ENCODE measurements around the gene ACE2. TPM values are rescaled to one million over a fixed set of nuclear protein-coding genes. Genes with fewer than 3 reads are reported as not detected.

Gene ACE2
- total RNA-seq, 1 experiment from 2014 or later, result not detected

DNA sequence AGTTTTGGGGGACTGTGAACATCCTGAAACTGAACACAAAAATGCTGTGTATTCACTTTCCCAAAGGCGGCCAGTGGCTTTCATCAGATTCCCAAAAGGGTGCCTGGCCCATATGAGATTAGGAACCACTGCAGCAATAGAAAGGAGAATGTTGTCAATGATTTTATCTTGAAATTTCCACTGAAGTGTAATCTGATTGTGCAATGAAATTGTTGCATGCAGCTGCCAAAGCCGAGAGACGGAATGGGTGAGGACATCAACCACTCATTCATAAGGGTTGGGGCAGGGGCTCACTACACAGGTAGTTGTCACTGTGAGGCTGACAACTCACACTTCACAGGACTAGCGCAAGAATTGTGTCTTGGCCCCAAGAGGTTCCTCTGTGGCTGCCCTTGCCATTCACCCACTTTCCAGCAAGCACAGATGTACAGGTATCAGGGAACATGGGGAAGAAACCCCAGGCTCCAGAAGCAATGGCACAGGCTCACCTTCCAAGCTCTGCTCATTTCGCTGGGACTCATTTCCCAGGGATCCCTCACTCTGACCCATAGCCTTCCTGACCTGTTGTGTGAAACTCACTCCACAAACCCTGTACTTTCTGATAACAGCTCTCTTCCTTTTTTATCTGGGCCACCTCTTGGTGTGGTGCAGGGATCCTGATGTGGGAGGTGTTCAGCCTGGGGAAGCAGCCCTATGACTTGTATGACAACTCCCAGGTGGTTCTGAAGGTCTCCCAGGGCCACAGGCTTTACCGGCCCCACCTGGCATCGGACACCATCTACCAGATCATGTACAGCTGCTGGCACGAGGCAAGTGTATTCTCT is 51.4 kb downstream of the ACE2 start:
- no peak for ATAC-seq
- Mint-ChIP-seq H3K27ac (no peak overlapping the region), H3K4me3 (no peak overlapping the region), H3K36me3 (no peaks in the 10 kb centered on the region), H3K9me3 (no peaks in the 10 kb centered on the region), H3K4me1 (peaks cover 4% of the 10 kb centered on the region), H3K27me3 (ENCODE audit: low read depth) (no peaks in the 10 kb centered on the region)
- ChIA-PET POLR2A (no interaction called here), CTCF (no interaction called here)
- TF ChIP-seq, protein P1, sequence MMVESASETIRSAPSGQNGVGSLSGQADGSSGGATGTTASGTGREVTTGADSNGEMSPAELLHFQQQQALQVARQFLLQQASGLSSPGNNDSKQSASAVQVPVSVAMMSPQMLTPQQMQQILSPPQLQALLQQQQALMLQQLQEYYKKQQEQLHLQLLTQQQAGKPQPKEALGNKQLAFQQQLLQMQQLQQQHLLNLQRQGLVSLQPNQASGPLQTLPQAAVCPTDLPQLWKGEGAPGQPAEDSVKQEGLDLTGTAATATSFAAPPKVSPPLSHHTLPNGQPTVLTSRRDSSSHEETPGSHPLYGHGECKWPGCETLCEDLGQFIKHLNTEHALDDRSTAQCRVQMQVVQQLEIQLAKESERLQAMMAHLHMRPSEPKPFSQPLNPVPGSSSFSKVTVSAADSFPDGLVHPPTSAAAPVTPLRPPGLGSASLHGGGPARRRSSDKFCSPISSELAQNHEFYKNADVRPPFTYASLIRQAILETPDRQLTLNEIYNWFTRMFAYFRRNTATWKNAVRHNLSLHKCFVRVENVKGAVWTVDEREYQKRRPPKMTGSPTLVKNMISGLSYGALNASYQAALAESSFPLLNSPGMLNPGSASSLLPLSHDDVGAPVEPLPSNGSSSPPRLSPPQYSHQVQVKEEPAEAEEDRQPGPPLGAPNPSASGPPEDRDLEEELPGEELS (CRISPR knock-in tag; IDR thresholded peaks at IDR 0.05), result no peak
- TF ChIP-seq ZNF671 (CRISPR knock-in tag; IDR thresholded peaks at IDR 0.05) (no peak), EMX1 (CRISPR knock-in tag; IDR thresholded peaks at IDR 0.05) (no peak), MYBL2 (CRISPR knock-in tag; IDR thresholded peaks at IDR 0.05) (no peak), NR3C1 (CRISPR knock-in tag; conservative IDR thresholded peaks at IDR 0.05; ENCODE audit: low read depth) (no peak), ZNF121 (CRISPR knock-in tag; IDR thresholded peaks at IDR 0.05) (no peak), TP53 (CRISPR knock-in tag; IDR thresholded peaks at IDR 0.05) (no peak), FOXK1 (CRISPR knock-in tag; IDR thresholded peaks at IDR 0.05) (no peak), FOXJ3 (CRISPR knock-in tag; IDR thresholded peaks at IDR 0.05; ENCODE audit: borderline replicate concordance) (no peak), SP1 (CRISPR knock-in tag; conservative IDR thresholded peaks at IDR 0.05) (no peak), NFE2L1 (CRISPR knock-in tag; IDR thresholded peaks at IDR 0.05) (no peak)
- TF ChIP-seq, protein P2, sequence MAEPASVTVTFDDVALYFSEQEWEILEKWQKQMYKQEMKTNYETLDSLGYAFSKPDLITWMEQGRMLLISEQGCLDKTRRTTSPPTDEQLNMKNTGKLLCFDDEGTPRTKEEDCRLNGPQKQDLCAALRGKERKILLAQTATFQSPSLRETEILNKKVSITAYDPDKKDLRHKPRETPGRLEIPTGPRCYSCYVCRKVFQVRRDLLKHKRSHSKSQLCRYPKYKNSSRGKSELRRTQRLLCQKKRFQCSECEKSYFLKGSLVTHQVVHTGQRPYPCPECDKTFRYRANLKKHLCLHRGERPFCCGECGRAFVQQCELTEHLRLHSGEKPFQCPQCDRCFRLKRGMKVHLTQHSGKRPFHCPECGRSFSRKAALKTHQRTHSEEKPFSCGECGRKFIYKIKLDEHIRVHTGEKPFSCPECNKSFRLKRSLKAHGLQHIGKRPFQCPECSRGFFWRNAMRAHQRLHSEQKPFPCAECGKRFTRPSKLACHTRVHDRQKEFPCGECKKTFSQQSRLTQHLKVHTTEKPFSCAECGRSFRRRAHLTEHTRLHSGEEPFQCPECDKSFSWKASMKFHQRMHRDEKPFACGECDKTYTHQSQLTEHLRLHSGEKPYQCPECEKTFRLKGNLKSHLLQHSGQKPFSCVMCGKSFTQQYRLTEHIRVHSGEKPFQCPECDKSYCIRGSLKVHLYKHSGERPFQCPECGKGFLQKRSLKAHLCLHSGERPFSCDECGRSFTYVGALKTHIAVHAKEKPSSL (CRISPR knock-in tag; conservative IDR thresholded peaks at IDR 0.05), result no peak
- TF ChIP-seq, protein P3, sequence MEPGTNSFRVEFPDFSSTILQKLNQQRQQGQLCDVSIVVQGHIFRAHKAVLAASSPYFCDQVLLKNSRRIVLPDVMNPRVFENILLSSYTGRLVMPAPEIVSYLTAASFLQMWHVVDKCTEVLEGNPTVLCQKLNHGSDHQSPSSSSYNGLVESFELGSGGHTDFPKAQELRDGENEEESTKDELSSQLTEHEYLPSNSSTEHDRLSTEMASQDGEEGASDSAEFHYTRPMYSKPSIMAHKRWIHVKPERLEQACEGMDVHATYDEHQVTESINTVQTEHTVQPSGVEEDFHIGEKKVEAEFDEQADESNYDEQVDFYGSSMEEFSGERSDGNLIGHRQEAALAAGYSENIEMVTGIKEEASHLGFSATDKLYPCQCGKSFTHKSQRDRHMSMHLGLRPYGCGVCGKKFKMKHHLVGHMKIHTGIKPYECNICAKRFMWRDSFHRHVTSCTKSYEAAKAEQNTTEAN (CRISPR knock-in tag; IDR thresholded peaks at IDR 0.05), result no peak
- TF ChIP-seq, protein P4, sequence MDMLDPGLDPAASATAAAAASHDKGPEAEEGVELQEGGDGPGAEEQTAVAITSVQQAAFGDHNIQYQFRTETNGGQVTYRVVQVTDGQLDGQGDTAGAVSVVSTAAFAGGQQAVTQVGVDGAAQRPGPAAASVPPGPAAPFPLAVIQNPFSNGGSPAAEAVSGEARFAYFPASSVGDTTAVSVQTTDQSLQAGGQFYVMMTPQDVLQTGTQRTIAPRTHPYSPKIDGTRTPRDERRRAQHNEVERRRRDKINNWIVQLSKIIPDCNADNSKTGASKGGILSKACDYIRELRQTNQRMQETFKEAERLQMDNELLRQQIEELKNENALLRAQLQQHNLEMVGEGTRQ (CRISPR knock-in tag; IDR thresholded peaks at IDR 0.05), result no peak
- TF ChIP-seq, protein P5, sequence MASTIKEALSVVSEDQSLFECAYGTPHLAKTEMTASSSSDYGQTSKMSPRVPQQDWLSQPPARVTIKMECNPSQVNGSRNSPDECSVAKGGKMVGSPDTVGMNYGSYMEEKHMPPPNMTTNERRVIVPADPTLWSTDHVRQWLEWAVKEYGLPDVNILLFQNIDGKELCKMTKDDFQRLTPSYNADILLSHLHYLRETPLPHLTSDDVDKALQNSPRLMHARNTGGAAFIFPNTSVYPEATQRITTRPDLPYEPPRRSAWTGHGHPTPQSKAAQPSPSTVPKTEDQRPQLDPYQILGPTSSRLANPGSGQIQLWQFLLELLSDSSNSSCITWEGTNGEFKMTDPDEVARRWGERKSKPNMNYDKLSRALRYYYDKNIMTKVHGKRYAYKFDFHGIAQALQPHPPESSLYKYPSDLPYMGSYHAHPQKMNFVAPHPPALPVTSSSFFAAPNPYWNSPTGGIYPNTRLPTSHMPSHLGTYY (CRISPR knock-in tag; IDR thresholded peaks at IDR 0.05), result no peak
- TF ChIP-seq, protein P6, sequence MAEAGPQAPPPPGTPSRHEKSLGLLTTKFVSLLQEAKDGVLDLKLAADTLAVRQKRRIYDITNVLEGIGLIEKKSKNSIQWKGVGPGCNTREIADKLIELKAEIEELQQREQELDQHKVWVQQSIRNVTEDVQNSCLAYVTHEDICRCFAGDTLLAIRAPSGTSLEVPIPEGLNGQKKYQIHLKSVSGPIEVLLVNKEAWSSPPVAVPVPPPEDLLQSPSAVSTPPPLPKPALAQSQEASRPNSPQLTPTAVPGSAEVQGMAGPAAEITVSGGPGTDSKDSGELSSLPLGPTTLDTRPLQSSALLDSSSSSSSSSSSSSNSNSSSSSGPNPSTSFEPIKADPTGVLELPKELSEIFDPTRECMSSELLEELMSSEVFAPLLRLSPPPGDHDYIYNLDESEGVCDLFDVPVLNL (CRISPR knock-in tag; IDR thresholded peaks at IDR 0.05; ENCODE audit: borderline replicate concordance, low read depth), result no peak
- TF ChIP-seq, protein P7, sequence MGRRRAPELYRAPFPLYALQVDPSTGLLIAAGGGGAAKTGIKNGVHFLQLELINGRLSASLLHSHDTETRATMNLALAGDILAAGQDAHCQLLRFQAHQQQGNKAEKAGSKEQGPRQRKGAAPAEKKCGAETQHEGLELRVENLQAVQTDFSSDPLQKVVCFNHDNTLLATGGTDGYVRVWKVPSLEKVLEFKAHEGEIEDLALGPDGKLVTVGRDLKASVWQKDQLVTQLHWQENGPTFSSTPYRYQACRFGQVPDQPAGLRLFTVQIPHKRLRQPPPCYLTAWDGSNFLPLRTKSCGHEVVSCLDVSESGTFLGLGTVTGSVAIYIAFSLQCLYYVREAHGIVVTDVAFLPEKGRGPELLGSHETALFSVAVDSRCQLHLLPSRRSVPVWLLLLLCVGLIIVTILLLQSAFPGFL (CRISPR knock-in tag; IDR thresholded peaks at IDR 0.05; ENCODE audit: borderline replicate concordance), result no peak
- TF ChIP-seq, protein P8, sequence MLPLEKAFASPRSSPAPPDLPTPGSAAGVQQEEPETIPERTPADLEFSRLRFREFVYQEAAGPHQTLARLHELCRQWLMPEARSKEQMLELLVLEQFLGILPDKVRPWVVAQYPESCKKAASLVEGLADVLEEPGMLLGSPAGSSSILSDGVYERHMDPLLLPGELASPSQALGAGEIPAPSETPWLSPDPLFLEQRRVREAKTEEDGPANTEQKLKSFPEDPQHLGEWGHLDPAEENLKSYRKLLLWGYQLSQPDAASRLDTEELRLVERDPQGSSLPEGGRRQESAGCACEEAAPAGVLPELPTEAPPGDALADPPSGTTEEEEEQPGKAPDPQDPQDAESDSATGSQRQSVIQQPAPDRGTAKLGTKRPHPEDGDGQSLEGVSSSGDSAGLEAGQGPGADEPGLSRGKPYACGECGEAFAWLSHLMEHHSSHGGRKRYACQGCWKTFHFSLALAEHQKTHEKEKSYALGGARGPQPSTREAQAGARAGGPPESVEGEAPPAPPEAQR (CRISPR knock-in tag; IDR thresholded peaks at IDR 0.05), result no peak
- TF ChIP-seq, protein P9, sequence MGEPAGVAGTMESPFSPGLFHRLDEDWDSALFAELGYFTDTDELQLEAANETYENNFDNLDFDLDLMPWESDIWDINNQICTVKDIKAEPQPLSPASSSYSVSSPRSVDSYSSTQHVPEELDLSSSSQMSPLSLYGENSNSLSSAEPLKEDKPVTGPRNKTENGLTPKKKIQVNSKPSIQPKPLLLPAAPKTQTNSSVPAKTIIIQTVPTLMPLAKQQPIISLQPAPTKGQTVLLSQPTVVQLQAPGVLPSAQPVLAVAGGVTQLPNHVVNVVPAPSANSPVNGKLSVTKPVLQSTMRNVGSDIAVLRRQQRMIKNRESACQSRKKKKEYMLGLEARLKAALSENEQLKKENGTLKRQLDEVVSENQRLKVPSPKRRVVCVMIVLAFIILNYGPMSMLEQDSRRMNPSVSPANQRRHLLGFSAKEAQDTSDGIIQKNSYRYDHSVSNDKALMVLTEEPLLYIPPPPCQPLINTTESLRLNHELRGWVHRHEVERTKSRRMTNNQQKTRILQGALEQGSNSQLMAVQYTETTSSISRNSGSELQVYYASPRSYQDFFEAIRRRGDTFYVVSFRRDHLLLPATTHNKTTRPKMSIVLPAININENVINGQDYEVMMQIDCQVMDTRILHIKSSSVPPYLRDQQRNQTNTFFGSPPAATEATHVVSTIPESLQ (CRISPR knock-in tag; IDR thresholded peaks at IDR 0.05), result no peak
- no peak for DNase-seq (ENCODE audit: low spot score)
